Smooth muscle cell (in vitro differentiated cells): ENCODE results near the gene HIVEP3. TPM values are rescaled to one million over a fixed set of nuclear protein-coding genes. Genes with fewer than 3 reads are reported as not detected.

Experiments used
- DNase-seq: peaks from one replicate; lab custom pipeline; 2025; ENCODE audit not compliant: unreplicated experiment; lab: John Stamatoyannopoulos, UW
- H2AFZ ChIP-seq: fragments of 200-600 bp; sonication (generic); 2 replicates; pipeline ENCODE4 v1.6.0; 2016; ENCODE audit warnings: antibody characterized with exemption, low read depth, mild to moderate bottlenecking
- H3F3A ChIP-seq: fragments of 200-600 bp; sonication (generic); 2 replicates; pipeline ENCODE4 v1.6.0; 2017; ENCODE audit warnings: antibody characterized with exemption, low read depth
- H3K27ac ChIP-seq: fragments of 200-600 bp; sonication (generic); 2 replicates; pipeline ENCODE4 v1.5.1; 2016; ENCODE audit warnings: low read depth, mild to moderate bottlenecking
- H3K27me3 ChIP-seq: fragments of 200-600 bp; sonication (generic); 2 replicates; pipeline ENCODE4 v1.6.1; 2016; ENCODE audit warnings: low read depth, mild to moderate bottlenecking
- H3K36me3 ChIP-seq: fragments of 200-600 bp; sonication (generic); 2 replicates; pipeline ENCODE4 v1.5.1; 2016; ENCODE audit warnings: low read depth
- H3K4me1 ChIP-seq: fragments of 200-600 bp; sonication (generic); 2 replicates; pipeline ENCODE4 v1.5.1; 2016; ENCODE audit warnings: low read depth
- H3K4me2 ChIP-seq: fragments of 200-600 bp; sonication (generic); 2 replicates; pipeline ENCODE4 v1.6.0; 2016; ENCODE audit warnings: mild to moderate bottlenecking
- H3K4me3 ChIP-seq: fragments of 200-600 bp; sonication (generic); 2 replicates; pipeline ENCODE4 v1.5.1; 2016; ENCODE audit warnings: mild to moderate bottlenecking
- H3K79me2 ChIP-seq: fragments of 200-600 bp; sonication (generic); 2 replicates; pipeline ENCODE4 v1.6.0; 2016; ENCODE audit warnings: low read depth, mild to moderate bottlenecking
- H3K9ac ChIP-seq: fragments of 200-600 bp; sonication (generic); 2 replicates; pipeline ENCODE4 v1.6.0; 2016; ENCODE audit warnings: low read depth
- H3K9me3 ChIP-seq: fragments of 200-600 bp; sonication (generic); replicated peaks from 2 replicates; pipeline ENCODE4 v1.5.1; 2016; ENCODE audit warnings: low read depth
- H4K20me1 ChIP-seq: fragments of 200-600 bp; sonication (generic); 2 replicates; pipeline ENCODE4 v1.6.0; 2016; ENCODE audit warnings: low read depth
- CTCF ChIP-seq: fragments of 200-600 bp; sonication (generic); IDR thresholded peaks from 2 replicates; pipeline ENCODE4 v1.5.1; 2017; ENCODE audit warnings: borderline replicate concordance, mild to moderate bottlenecking, antibody characterized with exemption; ENCODE audit not compliant: insufficient read depth, poor library complexity, severe bottlenecking
- WGBS: methylation state at CpG from one replicate; pipeline ENCODE4 v1.1.7; 2016; ENCODE audit warnings: low lambda C conversion rate; 5-methylcytosine and 5-hydroxymethylcytosine counted together
- polyA plus RNA-seq: library from polyadenylated mRNA; unstranded; fragments of >200 nt; fragmentation: Nextera tagmentation; extraction: Ambion mirVana; gene quantifications from 2 replicates; pipeline ENCODE4 v1.2.1, GENCODE V29; 2016
- total RNA-seq: library from RNA; depleted of rRNA; stranded (reverse); fragments of >200 nt; gene quantifications from 2 replicates; pipeline ENCODE4 v1.2.3, GENCODE V29; 2014

HIVEP3 gene
- total and polyA plus RNA-seq, 2 experiments from 2014 or later: 2.1 to 6.4 TPM

- no peak overlapping the region for H2AFZ ChIP-seq
These were observed 447.1 kb downstream of the HIVEP3 start for GRCh38 chr1:41471658-41472057.

GRCh38 chr1:41469706-41470105 is 449.0 kb downstream of the HIVEP3 start:
- Histone ChIP-seq H3K27me3 (no peaks in the 10 kb centered on the region), H3K9ac (no peak overlapping the region), H3K4me1 (no peaks in the 10 kb centered on the region), H3K9me3 (no peaks in the 10 kb centered on the region), H2AFZ (no peak overlapping the region), H3K27ac (no peak overlapping the region), H3F3A (no peaks in the 10 kb centered on the region), H3K4me2 (no peak overlapping the region), H3K4me3 (no peak overlapping the region), H4K20me1 (no peaks in the 10 kb centered on the region), H3K79me2 (no peaks in the 10 kb centered on the region), H3K36me3 (no peaks in the 10 kb centered on the region)
- TF ChIP-seq CTCF: no peak
- WGBS: 71% methylated on average over 5 of the region's 5 CpGs
- no peak for DNase-seq

More at GRCh38 chr1:41471658-41472057, 447.1 kb downstream of the HIVEP3 start:
- Histone ChIP-seq H3K4me2 (no peak overlapping the region), H3K9ac (no peak overlapping the region), H3K4me3 (no peak overlapping the region), H3K36me3 (no peaks in the 10 kb centered on the region), H3K9me3 (no peaks in the 10 kb centered on the region), H3K79me2 (no peaks in the 10 kb centered on the region), H3K27me3 (no peaks in the 10 kb centered on the region), H3K27ac (no peak overlapping the region), H3F3A (no peaks in the 10 kb centered on the region), H3K4me1 (no peaks in the 10 kb centered on the region), H4K20me1 (no peaks in the 10 kb centered on the region)
- no peak for TF ChIP-seq CTCF
- DNase-seq: no peak
- WGBS: 98% methylated on average over 6 of the region's 6 CpGs

- H3K27me3 ChIP-seq: no peaks in the 10 kb centered on the region
- DNase-seq: no peak
- H3K36me3 ChIP-seq: no peaks in the 10 kb centered on the region
- H3F3A ChIP-seq: no peaks in the 10 kb centered on the region
- H3K27ac ChIP-seq: no peak overlapping the region
- no peaks in the 10 kb centered on the region for H3K79me2 ChIP-seq
- H2AFZ ChIP-seq: no peak overlapping the region
- no peaks in the 10 kb centered on the region for H3K9me3 ChIP-seq
- H3K4me1 ChIP-seq: no peaks in the 10 kb centered on the region
- WGBS: 84% methylated on average over 11 of the region's 12 CpGs
- TF ChIP-seq CTCF: no peak
- H3K4me2 ChIP-seq: no peak overlapping the region
- no peak overlapping the region for H3K4me3 ChIP-seq
- H4K20me1 ChIP-seq: no peaks in the 10 kb centered on the region
- H3K9ac ChIP-seq: no peak overlapping the region
These were observed 450.5 kb downstream of the HIVEP3 start for GRCh38 chr1:41468122-41468762.

- H3K4me1 ChIP-seq: no peaks in the 10 kb centered on the region
- no peak overlapping the region for H3K9ac ChIP-seq
- no peaks in the 10 kb centered on the region for H3K79me2 ChIP-seq
- no peak overlapping the region for H3K4me2 ChIP-seq
- no peak for DNase-seq
- TF ChIP-seq CTCF: no peak
- no peak overlapping the region for H2AFZ ChIP-seq
- H3K27ac ChIP-seq: no peak overlapping the region
- H3F3A ChIP-seq: no peaks in the 10 kb centered on the region
- H3K27me3 ChIP-seq: no peaks in the 10 kb centered on the region
- H3K4me3 ChIP-seq: no peak overlapping the region
- H3K9me3 ChIP-seq: no peaks in the 10 kb centered on the region
- WGBS: 77% methylated on average over 4 of the region's 4 CpGs
- H3K36me3 ChIP-seq: no peaks in the 10 kb centered on the region
- no peaks in the 10 kb centered on the region for H4K20me1 ChIP-seq
These were observed 451.0 kb downstream of the HIVEP3 start for GRCh38 chr1:41467673-41468072.
